EH (cell line): ENCODE measurements around the gene NSFL1C.

Source experiments
- DNase-seq: peaks from one replicate; pipeline ENCODE4 v3.0.0-alpha.2; 2015; ENCODE audit warnings: low read depth

The NSFL1C gene

GRCh38 chr20:1460275-1460674, 6.4 kb downstream of the NSFL1C start:
- no peak for DNase-seq

GRCh38 chr20:1457992-1458391, 8.7 kb downstream of the NSFL1C start:
- DNase-seq: no peak

- DNase-seq: peak; percentile 64
Measured at GRCh38 chr20:1456300-1456699, 10.3 kb downstream of the NSFL1C start.

- no peak for DNase-seq
Measured at GRCh38 chr20:1450926-1451491, 15.6 kb downstream of the NSFL1C start.

GRCh38 chr20:1449370-1449769, 17.3 kb downstream of the NSFL1C start:
- DNase-seq: no peak

GRCh38 chr20:1448081-1448620, 18.5 kb downstream of the NSFL1C start:
- no peak for DNase-seq

- no peak for DNase-seq
Measured at GRCh38 chr20:1446536-1446935, 20.1 kb downstream of the NSFL1C start.

- no peak for DNase-seq
Measured at GRCh38 chr20:1443085-1443484, 23.6 kb downstream of the NSFL1C start.

- no peak for DNase-seq
Measured at GRCh38 chr20:1442304-1442703, 24.3 kb downstream of the NSFL1C start.

GRCh38 chr20:1441133-1441532, 25.5 kb downstream of the NSFL1C start:
- no peak for DNase-seq

GRCh38 chr20:1440024-1440423, 26.6 kb downstream of the NSFL1C start:
- DNase-seq: peak; percentile 29

GRCh38 chr20:1438361-1438760, 28.3 kb downstream of the NSFL1C start:
- no peak for DNase-seq

GRCh38 chr20:1437235-1437904, 29.3 kb downstream of the NSFL1C start:
- DNase-seq: peak; percentile 78

GRCh38 chr20:1436263-1436662, 30.4 kb downstream of the NSFL1C start:
- DNase-seq: no peak

- no peak for DNase-seq
Measured at GRCh38 chr20:1435337-1435699, 31.3 kb downstream of the NSFL1C start.

- DNase-seq: peak; percentile 89
Measured at GRCh38 chr20:1434571-1435336, 31.9 kb downstream of the NSFL1C start.

GRCh38 chr20:1431158-1431557, 35.5 kb downstream of the NSFL1C start:
- no peak for DNase-seq

- peak; percentile 73 for DNase-seq
Measured at GRCh38 chr20:1430004-1430451, 36.6 kb downstream of the NSFL1C start.

- DNase-seq: no peak
Measured at GRCh38 chr20:1429143-1429728, 37.4 kb downstream of the NSFL1C start.

- peak; percentile 49 for DNase-seq
Measured at GRCh38 chr20:1427457-1428054, 39.1 kb downstream of the NSFL1C start.

- no peak for DNase-seq
Measured at GRCh38 chr20:1426231-1426849, 40.3 kb downstream of the NSFL1C start.

- no peak for DNase-seq
Measured at GRCh38 chr20:1424336-1424735, 42.3 kb downstream of the NSFL1C start.
